Suprapubic skin (tissue), 3 donors: ENCODE data around the gene PRSS21.

Source experiments
- POLR2AphosphoS5 ChIP-seq, 3 donors: sonication (generic); formaldehyde crosslinking; IDR thresholded peaks; one replicate each; pipeline ENCODE4 v1.6.1; 2017; ENCODE audit warnings: antibody characterized with exemption in 3 of 3
- TF ChIP-seq, protein P1 (sequence below), 2 donors: fragments of 200-600 bp in 1 of 2; fragments of 450-650 bp in 1 of 2; sonication (generic) in 1 of 2; IDR thresholded peaks; one replicate each; pipeline ENCODE4 v1.5.1; 2016 to 2019; ENCODE audit warnings: antibody characterized with exemption in 2 of 2, mild to moderate bottlenecking in 1 of 2, moderate library complexity in 1 of 2

DNA sequence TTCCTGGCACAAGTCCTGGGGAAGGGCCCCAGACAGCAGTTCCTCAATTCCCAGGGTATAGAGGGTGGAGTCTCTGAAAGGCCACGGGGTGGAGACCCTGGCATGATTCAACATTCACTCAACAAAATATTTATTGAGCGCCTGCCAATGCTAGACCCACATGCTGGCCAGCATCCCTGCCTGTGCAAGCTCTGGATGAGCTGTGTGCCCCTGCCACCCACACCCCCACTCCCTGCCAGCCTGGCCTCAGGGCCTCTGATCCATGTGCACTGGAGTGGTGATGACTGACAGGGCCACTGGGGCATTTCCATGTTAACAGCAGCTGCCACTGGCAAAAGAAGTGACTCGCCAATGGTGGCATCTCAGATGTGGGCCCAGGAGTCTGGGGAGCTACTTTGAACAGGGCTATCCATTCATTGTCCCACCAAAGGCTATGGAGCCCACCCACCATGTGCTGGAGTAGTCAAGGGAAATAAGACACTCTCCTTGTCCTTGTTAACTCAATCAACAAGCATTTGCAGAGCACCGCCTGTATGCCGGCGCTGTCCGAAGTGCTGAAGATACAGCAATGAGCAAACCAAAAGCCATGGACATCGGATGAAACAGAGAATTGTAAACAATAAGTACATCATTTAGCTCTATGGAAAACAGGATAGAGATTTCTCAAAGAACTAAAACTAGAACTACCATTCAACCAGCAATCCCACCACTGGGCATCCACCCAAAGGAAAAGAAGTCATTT is 44.0 kb downstream of the PRSS21 start:
- TF ChIP-seq, protein P1, sequence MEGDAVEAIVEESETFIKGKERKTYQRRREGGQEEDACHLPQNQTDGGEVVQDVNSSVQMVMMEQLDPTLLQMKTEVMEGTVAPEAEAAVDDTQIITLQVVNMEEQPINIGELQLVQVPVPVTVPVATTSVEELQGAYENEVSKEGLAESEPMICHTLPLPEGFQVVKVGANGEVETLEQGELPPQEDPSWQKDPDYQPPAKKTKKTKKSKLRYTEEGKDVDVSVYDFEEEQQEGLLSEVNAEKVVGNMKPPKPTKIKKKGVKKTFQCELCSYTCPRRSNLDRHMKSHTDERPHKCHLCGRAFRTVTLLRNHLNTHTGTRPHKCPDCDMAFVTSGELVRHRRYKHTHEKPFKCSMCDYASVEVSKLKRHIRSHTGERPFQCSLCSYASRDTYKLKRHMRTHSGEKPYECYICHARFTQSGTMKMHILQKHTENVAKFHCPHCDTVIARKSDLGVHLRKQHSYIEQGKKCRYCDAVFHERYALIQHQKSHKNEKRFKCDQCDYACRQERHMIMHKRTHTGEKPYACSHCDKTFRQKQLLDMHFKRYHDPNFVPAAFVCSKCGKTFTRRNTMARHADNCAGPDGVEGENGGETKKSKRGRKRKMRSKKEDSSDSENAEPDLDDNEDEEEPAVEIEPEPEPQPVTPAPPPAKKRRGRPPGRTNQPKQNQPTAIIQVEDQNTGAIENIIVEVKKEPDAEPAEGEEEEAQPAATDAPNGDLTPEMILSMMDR (IDR thresholded peaks at IDR 0.05): no peak
- no peak for TF ChIP-seq POLR2AphosphoS5 (IDR thresholded peaks at IDR 0.05)
